Measurements from ENCODE around the gene C2orf76.
"Not testable (repeated sequence)": the region's sequence is repeated elsewhere in the genome, so short reads cannot be mapped to it uniquely, and the experiment has no call there.

The C2orf76 gene

DNA sequence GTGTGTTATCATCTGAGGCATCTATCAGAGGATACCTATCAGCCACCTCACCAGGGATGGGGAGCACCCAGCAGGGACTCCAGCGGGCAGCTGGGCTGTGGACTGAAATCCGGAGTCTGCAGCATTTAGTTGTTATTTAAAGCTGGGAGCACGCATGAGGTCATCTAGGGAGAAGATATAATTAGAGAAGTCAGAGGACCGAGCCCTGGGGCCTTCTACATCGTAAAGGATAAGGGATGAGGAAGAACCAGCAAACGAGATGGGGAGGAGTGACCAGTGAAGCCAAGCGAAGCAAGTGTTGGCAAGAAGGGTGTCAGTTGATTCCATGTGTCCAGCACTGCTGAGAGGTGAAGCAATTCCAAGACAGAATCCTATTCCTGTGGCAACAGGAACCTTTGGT, 72.7 kb downstream of the C2orf76 start:
- DNase-seq: peak; percentile 35 to 55 (median 44)

DNA sequence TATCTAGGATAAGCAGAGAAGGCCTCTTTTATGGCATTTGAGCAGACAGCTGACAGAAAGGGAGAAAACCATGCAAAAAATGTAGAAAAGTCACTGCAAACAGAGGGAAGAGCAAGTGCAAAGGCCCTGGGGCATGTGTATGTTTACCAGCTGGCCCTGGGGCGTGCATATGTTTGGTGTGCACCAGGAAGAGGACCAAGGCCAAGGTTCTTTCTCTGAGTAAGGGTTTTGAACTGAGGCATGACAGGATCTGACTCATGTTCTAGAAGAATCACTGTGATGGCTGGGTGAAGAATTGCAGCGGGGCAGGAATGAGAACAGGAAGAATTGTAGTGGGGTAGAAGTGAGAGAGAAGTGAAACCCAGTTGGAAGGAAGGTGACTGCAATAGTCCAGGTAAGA, 73.4 kb downstream of the C2orf76 start:
- DNase-seq: peak; percentile 10 to 50 (median 27)

DNA sequence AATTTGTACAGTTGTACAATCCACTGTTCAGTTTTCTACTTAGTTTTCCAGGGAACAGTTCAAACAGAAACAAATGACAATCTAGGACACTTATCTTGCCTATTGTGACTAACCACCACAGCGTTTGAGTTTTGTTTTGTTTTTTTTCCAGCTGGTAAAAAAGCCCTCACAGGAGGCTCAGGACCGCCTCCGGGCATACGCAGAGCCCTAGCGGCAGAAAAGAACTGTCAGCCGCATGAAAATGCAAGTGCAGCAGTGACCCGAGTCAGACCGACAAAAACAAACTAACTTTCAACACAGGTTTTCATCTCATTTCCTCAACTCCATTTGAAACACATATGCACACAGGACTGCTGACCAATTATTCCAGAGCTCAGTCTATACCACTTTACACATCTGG, 74.4 kb downstream of the C2orf76 start:
- peak in 3 of 4 experiments; percentile 25 to 55 (median 41) for DNase-seq

DNA sequence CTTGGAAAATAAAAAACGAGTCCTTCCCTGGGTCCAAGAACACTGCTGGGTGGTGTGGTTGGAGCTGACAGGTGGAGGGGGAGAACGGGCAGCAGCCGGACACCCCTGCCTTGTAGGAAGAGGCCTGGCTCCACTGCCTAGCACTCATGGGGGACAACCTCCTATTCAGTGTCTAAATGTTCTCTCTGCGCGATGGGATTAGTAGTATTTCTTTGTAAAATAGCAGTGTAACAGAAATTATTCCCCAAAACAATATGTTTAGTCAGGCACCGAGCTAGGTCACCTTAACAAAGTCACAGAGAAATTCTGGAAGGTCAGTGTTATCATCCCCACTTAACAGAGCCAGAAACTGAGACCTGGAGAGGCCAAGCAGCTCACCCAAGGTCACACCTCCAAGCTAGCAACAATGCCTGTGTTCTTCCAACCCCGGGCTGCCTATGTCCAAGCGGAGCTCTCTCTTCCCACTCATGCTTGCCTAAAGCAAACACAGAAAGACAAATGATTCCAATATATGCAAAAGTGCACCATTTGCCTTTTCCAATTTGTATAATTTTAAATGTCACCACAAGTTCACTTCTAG, 75.0 kb downstream of the C2orf76 start:
- DNase-seq: no peak

DNA sequence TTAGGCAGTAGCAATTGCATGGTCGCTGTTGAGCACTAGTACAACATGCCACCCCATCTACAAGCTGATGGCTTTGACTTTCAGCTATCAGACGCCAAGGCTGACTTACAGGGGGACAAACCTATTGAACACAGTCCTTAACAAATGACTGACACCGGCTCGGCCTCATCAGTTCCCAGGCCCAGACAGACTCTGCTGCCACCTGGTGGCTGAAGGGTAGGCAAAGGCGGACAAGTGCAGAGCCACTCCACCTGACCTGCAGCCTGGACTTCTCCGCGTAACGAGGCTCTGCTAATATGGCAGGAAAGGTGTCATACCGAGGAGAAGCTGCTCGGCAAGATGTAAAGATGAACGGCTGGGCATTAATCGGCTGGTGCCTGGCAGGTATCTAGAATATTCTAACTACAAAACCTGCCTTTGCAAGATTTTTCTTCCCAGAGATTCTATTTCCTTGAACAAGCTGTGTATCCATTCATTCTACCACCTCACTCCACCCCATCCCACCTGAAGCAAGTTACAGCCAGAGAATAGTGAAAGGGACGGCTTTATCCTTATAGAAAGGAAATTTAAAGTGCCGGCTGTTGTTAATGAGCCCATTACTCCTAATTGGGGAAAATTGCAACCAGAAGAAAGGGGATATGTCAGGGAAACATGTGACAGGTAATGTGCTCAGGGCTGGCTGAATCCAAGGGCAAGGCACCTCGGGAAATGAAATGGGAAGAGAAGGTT, 75.6 kb downstream of the C2orf76 start:
- DNase-seq: peak in 3 of 4 experiments; percentile 80 to 86 (median 82)

DNA sequence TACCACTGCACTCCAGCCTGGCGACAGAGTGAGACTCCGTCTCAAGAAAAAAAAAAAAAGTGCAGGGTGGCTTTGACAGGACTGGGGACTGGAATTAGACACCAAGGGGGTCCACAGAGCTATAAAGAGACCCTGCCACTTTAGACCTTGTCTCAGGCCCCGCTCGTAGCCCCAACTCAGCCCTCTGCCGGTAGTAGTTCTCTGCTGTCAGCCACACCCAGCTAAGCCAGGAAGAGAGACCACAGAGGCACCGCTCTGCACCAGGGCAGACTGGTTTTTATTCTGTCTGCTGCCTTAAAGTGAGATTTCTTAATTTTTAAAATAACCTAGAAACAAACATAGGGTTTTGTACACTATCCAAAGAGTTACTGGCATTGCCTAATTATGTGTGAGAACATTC, 77.0 kb downstream of the C2orf76 start:
- no peak for DNase-seq

DNA sequence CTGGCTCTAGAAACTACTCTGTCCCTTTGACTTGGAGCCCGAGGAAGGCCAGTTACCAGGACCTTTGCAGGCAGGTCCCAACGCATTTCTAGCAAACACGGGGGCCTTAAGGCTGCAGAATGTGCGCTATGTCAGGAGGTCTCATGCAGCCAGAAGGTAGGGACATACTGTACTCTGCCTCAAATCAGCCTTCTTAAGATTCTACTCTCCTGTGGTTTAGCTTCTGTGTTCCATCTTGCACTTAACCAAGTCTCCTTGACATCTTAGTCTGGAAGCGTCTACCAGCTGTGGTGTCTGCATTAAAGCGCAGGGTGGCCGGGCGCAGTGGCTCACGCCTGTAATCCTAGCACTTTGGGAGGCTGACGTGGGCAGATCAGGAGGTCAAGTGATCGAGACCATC, 77.5 kb downstream of the C2orf76 start:
- DNase-seq: no peak

DNA sequence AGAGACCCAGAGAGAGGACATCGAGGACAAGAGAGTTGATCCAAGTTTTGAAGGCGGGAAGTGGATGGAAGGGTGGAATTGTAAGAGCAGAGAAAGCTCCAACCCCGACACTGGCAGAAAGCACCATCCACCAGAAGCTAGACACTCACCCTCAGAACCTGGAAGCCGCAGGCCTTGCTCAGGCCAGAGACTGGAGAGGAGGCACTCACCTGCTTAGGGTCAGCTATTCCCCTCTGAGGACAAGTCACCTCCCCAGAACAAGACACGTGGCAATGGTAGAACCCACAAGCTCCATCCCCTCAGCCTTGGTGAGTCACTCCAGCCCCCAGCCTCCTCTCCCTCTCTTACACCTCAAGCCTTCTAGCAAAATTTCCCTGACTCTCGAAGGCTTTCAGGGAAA, 78.1 kb downstream of the C2orf76 start:
- DNase-seq: no peak

DNA sequence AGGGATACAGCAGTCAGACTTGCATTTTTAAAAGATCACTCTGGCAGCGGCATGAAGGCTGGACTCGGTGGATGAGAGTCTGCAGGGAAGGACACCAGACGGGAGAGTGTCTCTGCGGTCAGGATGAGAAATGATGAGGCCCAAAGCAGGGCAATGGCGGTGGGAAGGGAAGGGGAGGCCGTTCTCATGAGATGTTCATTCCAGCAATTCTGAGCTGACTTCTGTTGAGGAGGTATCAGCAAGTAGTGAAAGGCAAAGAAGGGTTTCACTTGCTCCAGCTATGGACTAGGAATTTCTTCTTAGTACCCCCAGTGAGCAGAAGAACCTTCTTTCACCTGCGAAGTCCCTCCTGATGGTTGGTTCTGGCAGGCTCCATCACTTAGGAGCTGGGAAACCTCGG, 80.0 kb downstream of the C2orf76 start:
- DNase-seq: no peak

DNA sequence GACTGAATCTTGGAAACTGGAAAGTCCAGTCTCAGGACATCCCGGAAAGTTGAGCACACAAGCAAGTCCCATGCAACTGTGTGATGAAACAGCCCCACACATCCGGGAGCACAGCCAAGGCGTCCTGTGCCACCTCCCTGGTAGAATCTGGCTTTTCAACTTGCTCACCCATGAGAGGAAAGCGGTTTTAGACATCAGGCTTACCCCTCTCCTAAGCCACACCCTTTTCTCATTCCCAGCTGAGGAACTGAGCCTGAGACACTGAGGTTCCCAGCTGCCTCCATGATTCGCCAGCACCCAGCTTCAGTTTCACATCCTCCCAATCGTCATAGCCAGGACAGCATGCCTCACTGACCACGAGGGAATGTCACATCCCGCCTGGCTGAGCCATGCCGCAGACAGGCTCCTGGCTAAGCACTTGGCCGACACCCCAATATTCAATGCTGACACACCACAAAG, 82.7 kb downstream of the C2orf76 start:
- peak; percentile 95 to 99 (median 96) for DNase-seq

DNA sequence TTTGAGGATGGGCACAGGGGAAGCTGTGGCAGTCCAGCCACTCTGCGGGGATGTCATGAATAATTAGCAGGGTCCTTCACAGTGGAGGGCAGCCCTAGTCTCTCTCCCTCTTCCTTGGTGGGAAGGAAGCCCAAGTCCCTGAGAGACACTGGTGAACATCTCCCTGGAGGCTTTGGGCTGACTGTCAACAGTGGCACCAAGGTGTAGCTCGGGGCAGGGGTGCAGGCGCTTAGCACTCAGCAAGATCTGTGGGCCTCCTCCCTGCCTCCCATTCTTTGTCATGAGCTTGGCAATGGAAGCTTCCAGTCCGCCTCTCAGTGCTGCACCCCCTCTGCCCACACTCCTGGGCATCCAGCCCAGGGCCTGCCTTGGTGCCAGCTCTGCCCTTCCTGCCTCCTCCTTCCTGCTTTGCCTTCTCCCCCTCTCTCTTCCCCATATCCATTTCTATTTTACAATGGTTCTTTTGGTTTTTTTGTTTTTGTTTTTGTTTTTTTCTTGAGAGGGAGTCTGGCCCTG, 83.6 kb downstream of the C2orf76 start:
- peak; percentile 36 to 65 (median 56) for DNase-seq

DNA sequence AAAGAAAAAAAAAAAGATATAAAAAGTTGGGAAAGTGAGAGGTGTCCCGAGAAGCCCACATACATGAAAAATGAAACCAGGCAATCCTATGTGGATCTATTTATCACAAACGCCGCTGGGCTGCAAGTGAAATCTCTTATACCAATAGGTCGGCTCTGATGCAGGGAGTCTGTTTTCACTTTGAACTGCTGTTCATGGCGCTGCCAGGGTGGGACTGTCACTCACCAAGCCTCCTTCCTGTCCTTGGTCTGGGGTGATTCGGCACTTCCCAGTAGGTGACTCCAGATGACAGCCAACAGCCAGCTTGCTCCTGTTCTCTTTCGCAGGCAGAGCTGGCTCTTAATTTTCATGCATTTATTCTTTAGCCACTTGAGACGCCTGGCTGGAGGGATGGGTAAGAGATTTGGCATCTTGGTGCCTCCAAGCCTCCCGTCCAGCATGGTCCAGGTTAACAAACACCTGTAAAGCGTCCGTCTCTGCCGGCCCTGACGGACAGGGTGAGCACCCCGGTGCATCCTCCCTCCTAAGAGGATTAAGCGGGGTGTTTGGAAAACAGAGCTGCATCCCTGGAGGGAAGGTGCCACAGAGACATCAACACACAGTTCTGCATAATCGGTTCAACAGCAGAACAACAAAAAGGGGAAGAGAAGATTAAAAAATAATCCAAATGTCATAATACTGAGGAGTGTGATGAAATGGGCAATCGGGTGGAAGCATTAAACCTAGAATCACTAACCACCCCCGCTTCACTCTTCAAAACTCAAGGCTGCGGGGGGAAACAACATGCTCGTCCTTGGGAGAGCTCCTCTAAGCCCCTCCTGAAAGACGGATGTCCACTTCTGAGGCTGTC, 84.3 kb downstream of the C2orf76 start:
- DNase-seq: peak; percentile 64 to 87 (median 76)

DNA sequence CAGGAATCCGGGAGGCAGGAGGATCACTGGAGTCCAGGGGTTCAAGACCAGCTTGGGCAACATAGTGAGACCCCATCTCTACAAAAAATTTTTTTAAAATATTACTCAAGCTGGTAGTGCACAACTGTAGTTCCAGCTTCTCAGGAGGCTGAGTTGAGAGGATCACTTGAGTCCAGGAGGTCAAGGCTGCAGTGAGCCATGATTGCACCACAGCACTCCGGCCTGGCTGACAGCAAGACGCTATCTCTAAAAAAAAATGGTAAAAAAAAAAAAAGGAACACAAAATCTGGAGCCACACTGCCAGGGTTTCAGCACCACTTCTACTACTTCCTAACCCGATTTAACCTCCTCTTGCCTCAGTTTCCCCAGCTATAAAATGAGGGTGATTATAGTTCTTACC, 86.0 kb downstream of the C2orf76 start:
- DNase-seq: peak; percentile 17 to 50 (median 42)

DNA sequence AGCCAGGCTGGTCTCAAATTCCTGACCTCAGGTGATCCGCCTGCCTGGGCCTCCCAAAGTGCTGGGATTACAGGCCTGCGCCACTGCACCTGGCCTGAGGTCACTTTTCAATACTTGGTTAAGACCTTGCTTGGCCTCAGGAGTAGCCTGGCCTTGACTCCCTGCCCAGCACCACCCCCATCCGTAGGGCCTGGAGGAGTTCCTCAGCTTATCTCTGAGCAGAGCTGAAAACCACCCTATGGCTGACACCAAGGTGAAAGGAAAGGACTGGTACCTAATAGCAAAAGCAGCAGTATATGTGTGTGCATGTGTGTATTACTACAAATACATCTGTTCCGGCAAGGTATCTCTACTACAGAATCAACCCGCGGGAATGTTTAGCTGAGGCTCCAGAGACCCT, 87.0 kb downstream of the C2orf76 start:
- no peak for DNase-seq

DNA sequence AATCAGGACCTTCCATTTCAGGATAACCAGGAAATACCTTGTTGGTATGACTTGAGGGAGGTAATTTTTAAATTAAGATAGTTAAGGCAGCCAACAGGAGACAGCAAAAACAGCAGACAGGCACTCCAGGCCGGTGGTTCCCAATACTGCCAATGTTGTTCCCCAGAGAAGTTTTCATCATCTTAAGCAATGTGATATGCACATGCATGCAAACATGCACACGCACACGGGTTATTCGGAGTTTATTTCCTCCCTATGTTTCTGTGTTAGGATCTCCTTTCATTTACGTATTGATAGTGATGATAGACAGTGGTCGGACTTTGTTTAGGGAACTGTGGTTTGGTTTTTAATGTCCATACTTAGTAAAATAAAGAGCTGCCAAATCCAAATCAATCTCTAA, 87.7 kb downstream of the C2orf76 start:
- no peak for DNase-seq

DNA sequence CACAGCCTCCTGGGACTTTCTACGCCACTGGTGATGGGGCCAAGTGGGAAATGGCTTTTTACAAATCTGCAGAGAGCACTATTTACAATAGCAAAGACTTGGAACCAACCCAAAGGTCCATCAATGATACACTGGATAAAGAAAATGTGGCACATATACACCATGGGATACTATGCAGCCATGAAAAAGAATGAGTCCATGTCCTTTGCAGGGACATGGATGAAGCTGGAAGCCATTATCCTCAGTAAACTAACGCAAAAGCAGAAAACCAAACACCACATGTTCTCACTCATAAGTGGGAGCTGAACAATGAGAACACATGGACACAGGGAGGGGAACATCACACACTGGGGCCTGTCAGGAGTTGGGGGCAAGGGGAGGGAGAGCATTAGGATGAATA, 88.2 kb downstream of the C2orf76 start:
- not testable (repeated sequence) for DNase-seq

DNA sequence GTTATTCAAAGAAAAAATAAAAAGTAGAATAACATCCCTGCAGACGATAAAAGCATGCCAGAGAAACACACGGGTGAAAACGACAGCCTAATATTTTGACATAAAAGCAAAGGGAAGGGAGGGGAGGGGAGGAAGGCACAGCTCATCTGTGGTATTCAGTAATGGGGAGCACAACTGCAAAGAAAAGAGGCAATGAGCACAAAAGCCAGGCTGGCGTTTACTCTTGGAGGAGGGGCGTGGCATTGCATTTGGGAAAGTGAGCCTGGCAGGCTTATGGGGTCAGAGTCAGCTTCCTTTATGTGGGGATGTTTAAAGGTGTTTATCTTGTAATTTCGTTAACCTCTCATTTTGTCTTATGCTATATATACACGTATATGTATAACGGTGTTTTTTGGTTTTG, 89.8 kb downstream of the C2orf76 start:
- DNase-seq: no peak

DNA sequence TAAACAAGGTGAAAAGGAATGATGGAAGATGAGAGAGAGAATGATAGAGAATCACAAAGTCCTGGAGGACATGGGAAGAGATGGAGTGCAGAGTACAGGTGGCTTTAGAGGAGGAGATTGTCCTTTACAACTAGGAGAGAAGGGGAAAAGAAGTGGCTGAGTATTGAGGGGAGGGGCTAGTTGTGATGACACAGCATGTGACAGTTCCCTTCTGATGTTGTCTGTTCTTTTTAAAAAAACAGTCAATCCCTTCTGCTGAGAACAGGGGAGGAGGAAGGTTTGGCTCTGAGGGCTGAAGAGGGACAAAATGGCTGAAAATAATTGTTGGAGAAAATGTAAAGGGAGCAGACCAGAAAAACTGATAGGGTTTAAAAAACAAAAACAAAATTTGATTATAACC, 99.0 kb downstream of the C2orf76 start:
- DNase-seq: peak in 3 of 4 experiments; percentile 22 to 51 (median 47)

DNA sequence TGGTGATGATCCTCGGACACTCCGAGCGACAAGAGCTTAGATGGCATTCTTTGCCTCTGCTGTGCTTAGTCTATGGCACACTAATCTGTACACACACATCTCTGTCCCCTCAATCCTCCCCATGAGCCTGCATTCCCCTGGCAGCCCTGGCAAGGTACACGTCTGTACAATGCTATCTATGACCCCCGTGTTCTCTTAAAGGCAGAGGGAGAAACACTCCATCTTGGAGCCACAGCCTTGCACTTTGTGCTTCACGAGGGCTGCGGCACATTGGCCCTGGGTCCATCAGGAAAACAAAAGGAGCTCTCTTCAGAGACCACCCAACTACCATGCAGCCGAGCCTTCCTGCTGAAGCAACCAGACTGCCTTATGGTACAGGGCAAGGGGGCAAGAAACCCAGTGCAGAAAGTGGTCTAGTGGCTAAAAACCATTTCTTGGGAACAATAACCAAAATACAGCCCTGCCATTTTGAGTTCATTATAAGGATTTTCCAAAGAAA, 100.5 kb downstream of the C2orf76 start:
- DNase-seq: no peak

DNA sequence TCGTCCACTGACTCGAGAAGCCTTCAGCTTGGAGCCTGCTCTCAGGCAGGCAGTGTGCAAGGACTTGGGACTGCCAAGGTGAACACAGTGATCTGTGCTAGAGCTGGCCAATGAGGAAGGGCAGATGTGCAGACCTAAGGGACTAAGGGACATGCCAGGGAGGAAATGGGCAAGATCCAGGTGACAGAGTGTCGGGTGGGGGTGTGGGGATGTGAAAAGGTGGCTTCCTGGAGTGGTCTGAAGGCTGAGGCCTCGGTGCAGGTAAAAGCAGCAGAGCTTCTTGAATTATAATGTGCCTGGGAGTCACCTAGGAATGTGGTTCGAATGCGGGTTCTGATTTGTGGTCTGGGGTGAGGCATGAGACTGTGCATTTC, 101.0 kb downstream of the C2orf76 start:
- no peak for DNase-seq

DNA sequence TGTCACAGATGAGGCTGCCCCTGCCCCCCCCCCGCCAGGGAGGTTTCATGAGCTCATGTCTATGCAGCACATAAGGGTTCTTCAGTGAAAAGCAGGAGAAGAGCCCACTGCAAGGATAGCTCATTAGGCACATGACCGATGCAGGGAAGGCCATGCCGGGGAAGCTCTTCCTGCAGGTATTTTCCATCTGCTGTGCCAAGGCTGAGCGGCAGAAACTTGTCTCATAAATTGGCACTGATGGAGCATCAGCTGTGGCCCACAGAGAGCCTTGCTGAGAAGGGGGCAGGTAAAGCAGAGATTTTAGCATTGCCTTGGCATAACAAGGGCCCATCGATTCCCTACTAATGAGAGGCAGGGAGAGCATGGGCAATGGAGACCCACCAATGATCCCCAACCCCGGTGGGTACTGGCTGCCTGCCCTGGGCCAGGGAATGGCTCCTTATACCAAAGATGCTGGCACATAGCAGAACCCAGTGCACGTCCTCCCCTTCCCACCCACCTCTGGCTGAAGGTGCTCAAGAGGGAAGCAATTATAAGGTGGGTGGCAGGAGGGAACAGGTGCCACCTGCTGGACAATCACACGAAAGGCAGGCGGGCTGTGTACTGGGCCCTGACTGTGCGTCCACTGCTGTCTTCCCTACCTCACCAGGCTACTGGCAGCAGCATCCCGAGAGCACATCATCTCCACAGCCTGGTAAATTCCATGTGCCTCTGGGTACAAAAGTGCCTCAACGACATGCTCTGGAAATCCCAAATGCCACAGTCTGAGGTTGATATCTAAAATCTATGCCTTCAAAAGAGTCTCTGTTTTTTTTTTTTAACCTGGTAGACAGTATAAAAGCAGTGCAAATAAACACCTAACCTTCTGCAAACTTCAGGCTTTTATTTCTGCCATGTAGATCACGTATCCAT, 101.6 kb downstream of the C2orf76 start:
- peak in 3 of 4 experiments; percentile 40 to 60 (median 44) for DNase-seq

DNA sequence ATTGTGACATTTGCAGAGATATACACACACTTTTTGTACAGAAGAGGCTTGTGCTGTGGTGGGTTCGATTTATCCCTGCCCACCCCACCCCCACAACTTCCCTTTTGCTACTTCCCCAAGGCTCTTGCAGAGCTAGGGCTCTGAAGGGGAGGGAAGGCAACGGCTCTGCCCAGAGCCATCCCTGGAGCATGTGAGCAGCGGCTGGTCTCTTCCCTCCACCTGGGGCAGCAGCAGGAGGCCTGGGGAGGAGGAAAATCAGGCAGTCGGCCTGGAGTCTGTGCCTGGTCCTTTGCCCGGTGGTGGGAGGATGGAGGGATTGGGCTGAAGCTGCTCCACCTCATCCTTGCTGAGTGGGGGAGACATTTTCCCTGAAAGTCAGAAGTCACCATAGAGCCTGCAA, 103.0 kb downstream of the C2orf76 start:
- peak; percentile 78 to 86 (median 82) for DNase-seq

Measured in suppressor macrophage (primary cell).